ENCODE measurements around the gene APOBEC4.
"Not testable (repeated sequence)": the region's sequence is repeated elsewhere in the genome, so short reads cannot be mapped to it uniquely, and the experiment has no call there.

The APOBEC4 gene

DNA sequence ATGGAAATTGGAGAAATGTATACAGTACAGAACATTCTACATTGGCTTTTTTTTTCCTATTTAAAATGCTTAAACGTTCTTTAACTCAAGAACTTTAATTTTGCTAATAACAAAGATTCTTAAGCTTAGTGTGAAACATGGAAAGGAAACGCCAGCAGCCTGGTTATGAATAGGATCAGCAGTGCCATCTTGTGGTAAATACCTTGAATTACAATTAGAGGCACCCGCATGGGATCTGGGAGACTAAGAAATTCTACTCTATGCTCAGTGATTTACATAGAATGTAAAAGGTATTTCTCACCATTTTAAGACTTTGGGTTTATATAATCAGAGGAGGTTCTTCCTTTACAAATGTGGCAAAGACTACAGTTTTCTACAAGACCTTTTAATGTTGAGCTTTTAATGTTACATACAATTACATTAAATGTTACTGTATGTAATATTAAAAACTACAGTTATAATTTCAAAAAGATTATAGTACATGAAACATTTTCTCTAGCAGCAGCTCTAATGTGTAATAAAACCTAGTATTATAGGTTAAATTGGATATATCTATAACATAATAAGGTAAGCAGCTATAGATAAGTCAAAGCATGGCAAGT, 32.1 kb upstream of the APOBEC4 start:
- Histone ChIP-seq H3K27me3 (ENCODE audit: insufficient read depth, insufficient read length) (no peaks in the 10 kb centered on the region), H3K36me3 (ENCODE audit: insufficient read depth, insufficient read length, low read length) (no peaks in the 10 kb centered on the region), H3K4me1 (ENCODE audit: insufficient read depth, insufficient read length) (no peaks in the 10 kb centered on the region), H3K9ac (ENCODE audit: insufficient read length, low read depth) (no peak overlapping the region), H3K4me3 (ENCODE audit: insufficient read length, low read depth) (no peak overlapping the region), H3K9me3 (ENCODE audit: insufficient read depth, low read length) (no peaks in the 10 kb centered on the region)
- TF ChIP-seq YY1 (IDR thresholded peaks at IDR 0.05; ENCODE audit: insufficient read depth, insufficient read length): no peak
- TF ChIP-seq SUZ12 (IDR thresholded peaks at IDR 0.05; ENCODE audit: extremely low read depth, insufficient read depth, insufficient read length): no peak
- TF ChIP-seq ZNF274 (IDR thresholded peaks at IDR 0.05; ENCODE audit: low read depth, low read length): no peak
- peak; percentile 48 for DNase-seq (ENCODE audit: low read depth, low spot score)

DNA sequence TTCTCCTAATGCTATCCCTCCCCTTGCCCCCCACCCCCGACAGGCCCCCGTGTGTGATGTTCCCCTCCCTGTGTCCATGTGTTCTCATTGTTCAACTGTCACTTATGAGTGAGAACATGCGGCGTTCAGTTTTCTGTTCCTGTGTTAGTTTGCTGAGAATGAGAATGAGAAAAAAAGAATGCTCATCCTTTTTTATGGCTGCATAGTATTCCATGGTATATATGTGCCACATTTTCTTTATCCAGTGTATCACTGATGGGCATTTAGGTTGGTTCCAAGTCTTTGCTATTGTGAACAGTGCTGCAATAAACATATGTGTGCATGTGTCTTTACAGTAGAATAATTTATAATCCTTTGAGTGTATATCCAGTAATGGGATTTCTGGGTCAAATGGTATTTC, 26.2 kb upstream of the APOBEC4 start:
- not testable (repeated sequence) for H3K27me3 ChIP-seq (ENCODE audit: insufficient read depth, insufficient read length); DNase-seq (ENCODE audit: low read depth, low spot score); H3K36me3 ChIP-seq (ENCODE audit: insufficient read depth, insufficient read length, low read length); H3K4me1 ChIP-seq (ENCODE audit: insufficient read depth, insufficient read length); H3K9ac ChIP-seq (ENCODE audit: insufficient read length, low read depth); H3K4me3 ChIP-seq (ENCODE audit: insufficient read length, low read depth); H3K9me3 ChIP-seq (ENCODE audit: insufficient read depth, low read length)

DNA sequence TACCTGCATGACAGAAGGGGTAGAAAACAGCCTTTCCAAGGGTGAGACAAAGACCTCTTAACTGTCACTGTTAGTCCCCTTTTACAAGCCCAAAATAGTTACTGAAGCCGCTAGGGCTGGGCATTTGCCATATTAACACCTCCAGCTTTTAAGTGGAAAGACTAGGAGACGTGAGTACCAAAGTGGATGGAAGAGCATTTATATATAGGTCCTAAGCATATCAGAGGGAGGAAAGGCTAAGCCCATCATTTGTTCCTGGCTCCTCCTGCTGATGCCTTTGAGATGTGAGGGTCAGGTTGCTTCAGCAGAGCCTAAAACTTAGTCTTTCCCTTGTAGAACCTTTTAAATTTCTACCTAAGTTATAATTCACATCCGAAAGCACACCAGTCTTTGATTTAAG, 25.7 kb upstream of the APOBEC4 start:
- H3K4me3 ChIP-seq (ENCODE audit: insufficient read length, low read depth): no peak overlapping the region
- DNase-seq (ENCODE audit: low read depth, low spot score): no peak
- H3K4me1 ChIP-seq (ENCODE audit: insufficient read depth, insufficient read length): no peaks in the 10 kb centered on the region
- no peaks in the 10 kb centered on the region for H3K36me3 ChIP-seq (ENCODE audit: insufficient read depth, insufficient read length, low read length)
- H3K27me3 ChIP-seq (ENCODE audit: insufficient read depth, insufficient read length): no peaks in the 10 kb centered on the region
- H3K9ac ChIP-seq (ENCODE audit: insufficient read length, low read depth): no peak overlapping the region
- TF ChIP-seq ZNF274 (IDR thresholded peaks at IDR 0.05; ENCODE audit: low read depth, low read length) (no peak), SUZ12 (IDR thresholded peaks at IDR 0.05; ENCODE audit: extremely low read depth, insufficient read depth, insufficient read length) (no peak), YY1 (IDR thresholded peaks at IDR 0.05; ENCODE audit: insufficient read depth, insufficient read length) (no peak)
- H3K9me3 ChIP-seq (ENCODE audit: insufficient read depth, low read length): no peaks in the 10 kb centered on the region

DNA sequence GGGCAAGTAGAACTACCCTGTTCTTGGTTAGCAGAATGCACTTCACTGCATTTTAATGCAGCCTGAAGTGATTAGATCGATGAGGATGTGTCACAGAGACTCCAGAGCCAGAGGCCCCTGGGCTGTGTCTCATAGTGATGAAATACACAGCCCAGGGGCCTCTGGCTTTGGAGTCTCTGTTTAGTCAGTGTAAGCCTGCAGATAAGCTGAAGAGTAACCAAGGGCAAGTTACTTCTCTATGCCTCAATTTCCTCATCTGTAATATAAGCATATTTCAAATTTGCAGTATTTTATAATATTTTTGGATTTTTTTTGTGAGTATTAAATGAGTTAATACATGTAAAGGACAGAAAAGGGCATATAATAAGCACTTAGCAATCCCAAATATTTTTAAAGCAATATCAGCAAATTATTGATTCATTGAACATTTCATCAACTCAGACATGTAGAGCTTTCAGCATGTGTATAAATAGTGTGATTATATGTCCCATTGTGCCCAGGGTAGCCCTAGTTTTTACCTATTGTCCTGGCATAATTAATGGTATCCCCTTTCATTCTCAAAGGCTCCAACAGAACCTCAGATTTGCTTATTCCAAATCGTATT, 23.6 kb upstream of the APOBEC4 start:
- no peak for TF ChIP-seq YY1 (IDR thresholded peaks at IDR 0.05; ENCODE audit: insufficient read depth, insufficient read length)
- no peak overlapping the region for H3K4me3 ChIP-seq (ENCODE audit: insufficient read length, low read depth)
- no peaks in the 10 kb centered on the region for H3K27me3 ChIP-seq (ENCODE audit: insufficient read depth, insufficient read length)
- H3K36me3 ChIP-seq (ENCODE audit: insufficient read depth, insufficient read length, low read length): no peaks in the 10 kb centered on the region
- DNase-seq (ENCODE audit: low read depth, low spot score): no peak
- H3K4me1 ChIP-seq (ENCODE audit: insufficient read depth, insufficient read length): no peaks in the 10 kb centered on the region
- H3K9me3 ChIP-seq (ENCODE audit: insufficient read depth, low read length): no peaks in the 10 kb centered on the region
- H3K9ac ChIP-seq (ENCODE audit: insufficient read length, low read depth): no peak overlapping the region

DNA sequence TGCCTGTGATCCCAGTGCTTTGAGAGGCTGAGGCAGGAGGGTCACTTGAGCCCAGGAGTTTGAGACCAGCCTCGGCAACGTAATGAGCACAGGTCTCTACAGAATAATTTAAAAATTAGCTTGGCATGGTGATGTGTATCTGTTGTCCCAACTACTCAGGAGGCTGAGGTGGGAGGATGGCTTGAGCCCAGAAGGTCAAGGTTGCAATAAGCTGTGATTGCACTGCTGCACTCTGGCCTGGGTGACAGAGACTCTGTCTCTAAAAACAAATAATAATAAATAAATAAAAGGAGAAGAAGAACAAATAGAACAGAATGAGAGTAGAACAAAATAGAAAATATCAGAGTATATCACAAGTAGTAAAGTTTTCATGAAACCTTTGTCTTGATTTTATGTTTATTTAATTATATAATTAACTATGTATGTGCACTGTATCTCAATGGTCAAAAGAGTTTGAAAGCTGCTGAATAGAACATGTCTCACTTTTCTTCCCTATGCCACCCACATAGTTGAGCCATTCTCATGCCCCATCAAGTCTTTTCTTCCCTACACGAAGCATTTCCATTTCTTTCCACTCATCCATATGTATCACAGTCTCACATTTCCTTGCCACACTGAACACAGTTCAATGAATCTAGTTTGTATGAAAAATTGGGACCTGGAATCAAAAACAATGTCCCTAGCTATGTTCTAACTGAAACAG, 22.9 kb upstream of the APOBEC4 start:
- H3K4me3 ChIP-seq (ENCODE audit: insufficient read length, low read depth): no peak overlapping the region
- no peak for DNase-seq (ENCODE audit: low read depth, low spot score)
- no peaks in the 10 kb centered on the region for H3K4me1 ChIP-seq (ENCODE audit: insufficient read depth, insufficient read length)
- TF ChIP-seq SUZ12 (IDR thresholded peaks at IDR 0.05; ENCODE audit: extremely low read depth, insufficient read depth, insufficient read length) (no peak), YY1 (IDR thresholded peaks at IDR 0.05; ENCODE audit: insufficient read depth, insufficient read length) (no peak), ZNF274 (IDR thresholded peaks at IDR 0.05; ENCODE audit: low read depth, low read length) (no peak)
- peaks cover 6% of the 10 kb centered on the region; the same call in 1 of the 2 replicates for H3K9me3 ChIP-seq (ENCODE audit: insufficient read depth, low read length)
- no peak overlapping the region for H3K9ac ChIP-seq (ENCODE audit: insufficient read length, low read depth)
- H3K27me3 ChIP-seq (ENCODE audit: insufficient read depth, insufficient read length): no peaks in the 10 kb centered on the region
- no peaks in the 10 kb centered on the region for H3K36me3 ChIP-seq (ENCODE audit: insufficient read depth, insufficient read length, low read length)

DNA sequence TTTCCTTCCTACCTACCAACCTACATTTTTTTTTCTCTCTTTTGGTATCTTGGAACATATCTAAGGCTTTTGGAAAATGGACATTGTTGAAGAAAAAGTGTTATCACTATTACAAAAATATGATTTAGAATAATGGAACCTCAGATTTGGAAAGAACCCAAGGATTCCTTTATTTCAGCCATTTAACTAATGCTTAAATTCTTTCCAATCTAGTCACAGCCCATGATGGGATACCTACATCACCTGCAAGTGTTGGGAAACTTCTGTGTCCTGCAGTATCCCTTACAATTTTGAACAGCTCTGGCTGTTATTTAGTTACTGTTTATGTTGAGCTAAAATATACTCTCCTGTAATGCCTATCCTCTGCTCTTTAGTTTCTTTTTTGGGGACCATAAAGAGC, 22.3 kb upstream of the APOBEC4 start:
- Histone ChIP-seq H3K4me3 (ENCODE audit: insufficient read length, low read depth) (no peak overlapping the region), H3K4me1 (ENCODE audit: insufficient read depth, insufficient read length) (no peaks in the 10 kb centered on the region), H3K36me3 (ENCODE audit: insufficient read depth, insufficient read length, low read length) (no peaks in the 10 kb centered on the region), H3K9ac (ENCODE audit: insufficient read length, low read depth) (no peak overlapping the region), H3K27me3 (ENCODE audit: insufficient read depth, insufficient read length) (no peaks in the 10 kb centered on the region), H3K9me3 (ENCODE audit: insufficient read depth, low read length) (peaks cover 8% of the 10 kb centered on the region; the same call in 1 of the 2 replicates)
- no peak for TF ChIP-seq YY1 (IDR thresholded peaks at IDR 0.05; ENCODE audit: insufficient read depth, insufficient read length)
- no peak for TF ChIP-seq ZNF274 (IDR thresholded peaks at IDR 0.05; ENCODE audit: low read depth, low read length)
- no peak for DNase-seq (ENCODE audit: low read depth, low spot score)

DNA sequence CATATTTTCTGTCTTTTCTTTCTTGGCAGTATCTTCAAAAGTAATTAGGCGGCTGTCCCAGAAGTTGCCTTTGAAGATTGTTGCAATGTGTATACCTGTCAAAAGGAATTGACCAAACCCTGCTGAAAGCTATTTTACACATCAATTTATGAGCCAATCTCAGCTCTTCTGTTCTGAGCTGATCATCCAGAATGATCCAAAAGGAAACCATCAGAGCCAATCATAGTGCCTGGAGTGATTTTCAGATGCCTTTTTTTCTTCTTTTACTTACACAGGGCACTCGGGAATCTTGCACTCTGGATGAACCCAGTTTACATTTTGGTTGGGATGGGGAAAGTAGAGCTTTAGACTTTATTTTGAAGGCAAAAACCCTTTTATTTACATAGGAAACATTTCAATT, 21.8 kb upstream of the APOBEC4 start:
- Histone ChIP-seq H3K36me3 (ENCODE audit: insufficient read depth, insufficient read length, low read length) (no peaks in the 10 kb centered on the region), H3K4me3 (ENCODE audit: insufficient read length, low read depth) (no peak overlapping the region), H3K9me3 (ENCODE audit: insufficient read depth, low read length) (peaks cover 9% of the 10 kb centered on the region; the same call in 1 of the 2 replicates), H3K27me3 (ENCODE audit: insufficient read depth, insufficient read length) (no peaks in the 10 kb centered on the region), H3K4me1 (ENCODE audit: insufficient read depth, insufficient read length) (no peaks in the 10 kb centered on the region), H3K9ac (ENCODE audit: insufficient read length, low read depth) (no peak overlapping the region)
- no peak for TF ChIP-seq ZNF274 (IDR thresholded peaks at IDR 0.05; ENCODE audit: low read depth, low read length)
- no peak for TF ChIP-seq YY1 (IDR thresholded peaks at IDR 0.05; ENCODE audit: insufficient read depth, insufficient read length)
- no peak for TF ChIP-seq SUZ12 (IDR thresholded peaks at IDR 0.05; ENCODE audit: extremely low read depth, insufficient read depth, insufficient read length)
- DNase-seq (ENCODE audit: low read depth, low spot score): no peak
